Neural crest cell (in vitro differentiated cells): ENCODE measurements around the gene CNDP2. TPM values are rescaled to one million over a fixed set of nuclear protein-coding genes. Genes with fewer than 3 reads are reported as not detected.

Experiments
- DNase-seq: peaks from one replicate; pipeline ENCODE4 v3.0.0; 2021; ENCODE audit warnings: low read depth, mixed read lengths, low spot score
- H3K27ac Mint-ChIP-seq: one replicate; pipeline ENCODE4 v1.8.0; 2021; ENCODE audit warnings: mild to moderate bottlenecking, mixed read lengths; ENCODE audit not compliant: unreplicated experiment
- H3K27me3 Mint-ChIP-seq: 2 replicates; pipeline ENCODE4 v1.8.0; 2021; ENCODE audit warnings: low read depth, mild to moderate bottlenecking, mixed read lengths
- H3K36me3 Mint-ChIP-seq: 2 replicates; pipeline ENCODE4 v1.8.0; 2021; ENCODE audit warnings: low read depth, mild to moderate bottlenecking, mixed read lengths
- H3K4me1 Mint-ChIP-seq: 2 replicates; pipeline ENCODE4 v1.8.0; 2021; ENCODE audit warnings: mixed read lengths
- H3K4me3 Mint-ChIP-seq: one replicate; pipeline ENCODE4 v1.8.0; 2021; ENCODE audit warnings: mild to moderate bottlenecking, mixed read lengths
- H3K9me3 Mint-ChIP-seq: 2 replicates; pipeline ENCODE4 v1.8.0; 2021; ENCODE audit warnings: mixed read lengths
- CTCF ChIP-seq: fragments of 200-600 bp; sonication (generic); conservative IDR thresholded peaks from 2 replicates; pipeline ENCODE4 v1.5.0; 2021; ENCODE audit warnings: antibody characterized with exemption, mild to moderate bottlenecking
- total RNA-seq: library from RNA; stranded (reverse); gene quantifications from 2 replicates; pipeline ENCODE4 v1.2.1, GENCODE V29; 2021

Gene CNDP2
- total RNA-seq, 1 donor from 2014 or later, result 194 TPM

GRCh38 chr18:74510770-74511095 is 14.6 kb downstream of the CNDP2 start:
- no peak for TF ChIP-seq CTCF
- Mint-ChIP-seq H3K27me3 (no peaks in the 10 kb centered on the region), H3K27ac (peak overlapping the region; percentile 43), H3K4me3 (no peak overlapping the region), H3K4me1 (peaks cover 9% of the 10 kb centered on the region), H3K36me3 (peaks cover 9% of the 10 kb centered on the region), H3K9me3 (no peaks in the 10 kb centered on the region)
- DNase-seq, result no peak

- peaks cover 9% of the 10 kb centered on the region for H3K36me3 Mint-ChIP-seq
- no peak overlapping the region for H3K4me3 Mint-ChIP-seq
- DNase-seq, result no peak
- H3K4me1 Mint-ChIP-seq, result peaks cover 9% of the 10 kb centered on the region
- no peaks in the 10 kb centered on the region for H3K9me3 Mint-ChIP-seq
- no peaks in the 10 kb centered on the region for H3K27me3 Mint-ChIP-seq
- no peak for TF ChIP-seq CTCF
- H3K27ac Mint-ChIP-seq, result no peak overlapping the region
Observed at GRCh38 chr18:74511823-74512222, 15.7 kb downstream of the CNDP2 start.

GRCh38 chr18:74512321-74513053 is 16.3 kb downstream of the CNDP2 start:
- no peak for TF ChIP-seq CTCF
- DNase-seq, result no peak
- H3K9me3 Mint-ChIP-seq, result no peaks in the 10 kb centered on the region
- H3K4me3 Mint-ChIP-seq, result no peak overlapping the region
- peak overlapping the region; percentile 91 for H3K27ac Mint-ChIP-seq
- H3K36me3 Mint-ChIP-seq, result peaks cover 13% of the 10 kb centered on the region
- H3K27me3 Mint-ChIP-seq, result no peaks in the 10 kb centered on the region
- peaks cover 9% of the 10 kb centered on the region for H3K4me1 Mint-ChIP-seq

- no peak overlapping the region for H3K4me3 Mint-ChIP-seq
- peaks cover 16% of the 10 kb centered on the region for H3K36me3 Mint-ChIP-seq
- DNase-seq, result no peak
- TF ChIP-seq CTCF, result no peak
- H3K27me3 Mint-ChIP-seq, result no peaks in the 10 kb centered on the region
- no peaks in the 10 kb centered on the region for H3K9me3 Mint-ChIP-seq
- peaks cover 9% of the 10 kb centered on the region for H3K4me1 Mint-ChIP-seq
- H3K27ac Mint-ChIP-seq, result no peak overlapping the region
Observed at GRCh38 chr18:74513149-74513882, 17.2 kb downstream of the CNDP2 start.

- no peak overlapping the region for H3K27ac Mint-ChIP-seq
- H3K9me3 Mint-ChIP-seq, result no peaks in the 10 kb centered on the region
- TF ChIP-seq CTCF, result no peak
- DNase-seq, result no peak
- H3K4me3 Mint-ChIP-seq, result no peak overlapping the region
- no peaks in the 10 kb centered on the region for H3K27me3 Mint-ChIP-seq
- H3K36me3 Mint-ChIP-seq, result peaks cover 20% of the 10 kb centered on the region
- H3K4me1 Mint-ChIP-seq, result peaks cover 9% of the 10 kb centered on the region
Observed at GRCh38 chr18:74513883-74514205, 17.7 kb downstream of the CNDP2 start.
